H1 (cell line): ENCODE measurements around the gene RHOV. TPM values are rescaled to one million over a fixed set of nuclear protein-coding genes. Genes with fewer than 3 reads are reported as not detected.

Experiments used
- CTCF ChIA-PET: fragments of 300-600 bp; sonication (Branson Sonifier 250); formaldehyde crosslinking; loops from one replicate; lab custom pipeline; 2021; ENCODE audit not compliant: partially characterized antibody; lab: Charles Lee
- POLR2A ChIA-PET: fragments of 300-600 bp; sonication (Branson Sonifier 250); formaldehyde crosslinking; loops from one replicate; lab custom pipeline; 2021; ENCODE audit warnings: inconsistent platforms; ENCODE audit not compliant: partially characterized antibody; lab: Charles Lee
- DNase-seq, 2 experiments: peaks; one replicate each; pipeline versions ENCODE4 v3.0.0 to v3.0.0-alpha.2; 2010 to 2022; ENCODE audit warnings: low spot score in 2 of 2, low read depth in 1 of 2, mixed read lengths in 1 of 2
- FAIRE-seq: peaks from 2 replicates; lab custom pipeline; 2011; peaks lifted over from hg19 to GRCh38; lab: Jason Lieb, UNC
- H2AFZ ChIP-seq: 2 replicates; pipeline ENCODE4 v1.8.1; 2012; ENCODE audit warnings: low read length, inconsistent platforms
- H2AK5ac ChIP-seq: 2 replicates; pipeline ENCODE4 v1.6.1; 2013; ENCODE audit warnings: low read depth, low read length
- H2BK120ac ChIP-seq: replicated peaks from 2 replicates; pipeline ENCODE3; 2013; ENCODE audit warnings: low read depth, low read length, inconsistent platforms
- H2BK12ac ChIP-seq: 2 replicates; pipeline ENCODE4 v1.6.1; 2013; ENCODE audit warnings: low read depth, low read length
- H2BK15ac ChIP-seq: 2 replicates; pipeline ENCODE4 v1.6.1; 2013; ENCODE audit warnings: low read length
- H2BK20ac ChIP-seq: 2 replicates; pipeline ENCODE4 v1.6.1; 2013; ENCODE audit warnings: low read length
- H2BK5ac ChIP-seq: 2 replicates; pipeline ENCODE4 v1.6.1; 2013; ENCODE audit warnings: low read depth, low read length
- H3K14ac ChIP-seq: 2 replicates; pipeline ENCODE4 v1.6.1; 2013; ENCODE audit warnings: inconsistent platforms; ENCODE audit not compliant: insufficient read length
- H3K18ac ChIP-seq: 2 replicates; pipeline ENCODE4 v1.6.1; 2013; ENCODE audit warnings: low read length; ENCODE audit errors: extremely low read depth
- H3K23ac ChIP-seq: 2 replicates; pipeline ENCODE4 v1.6.1; 2013; ENCODE audit warnings: inconsistent platforms; ENCODE audit not compliant: insufficient read length
- H3K23me2 ChIP-seq: 2 replicates; pipeline ENCODE4 v1.6.1; 2013; ENCODE audit warnings: low read depth, low read length
- H3K27ac ChIP-seq: 2 replicates; pipeline ENCODE4 v1.6.1; 2011; ENCODE audit warnings: low read depth, low read length, inconsistent platforms
- H3K27me3 ChIP-seq, 4 experiments: replicated peaks in 1 of 4; 1 replicate in 1 of 4; 2 replicates in 3 of 4; pipeline versions ENCODE4 v1.6.1 to v1.8.1; 2011 to 2013; ENCODE audit warnings: low read length in 3 of 4, mild to moderate bottlenecking in 3 of 4, inconsistent platforms in 2 of 4, mixed read lengths in 2 of 4, moderate library complexity in 1 of 4; ENCODE audit not compliant: control insufficient read depth in 3 of 4, insufficient read depth in 3 of 4; ENCODE audit errors: extremely low read depth in 1 of 4
- H3K36me3 ChIP-seq, 4 experiments: 2 replicates each; pipeline versions ENCODE4 v1.6.1 to v1.8.1; 2011 to 2013; ENCODE audit warnings: mild to moderate bottlenecking in 4 of 4, low read length in 3 of 4, moderate library complexity in 2 of 4, control low read depth in 1 of 4, inconsistent platforms in 1 of 4; ENCODE audit not compliant: insufficient read depth in 4 of 4, control insufficient read depth in 2 of 4
- H3K4ac ChIP-seq: replicated peaks from 2 replicates; pipeline ENCODE3; 2013; ENCODE audit warnings: low read length, low read depth, mixed read lengths, inconsistent platforms; ENCODE audit not compliant: insufficient read length
- H3K4me1 ChIP-seq, 4 experiments: replicated peaks in 1 of 4; 1 replicate in 1 of 4; 2 replicates in 3 of 4; pipeline versions ENCODE4 v1.6.1 to v1.8.1; 2011 to 2013; ENCODE audit warnings: low read length in 3 of 4, inconsistent platforms in 2 of 4, mixed read lengths in 1 of 4; ENCODE audit not compliant: insufficient read depth in 4 of 4, control insufficient read depth in 3 of 4
- H3K4me2 ChIP-seq, 2 experiments: 2 replicates each; pipeline versions ENCODE4 v1.6.1 to v1.8.1; 2011 to 2013; ENCODE audit warnings: low read depth in 2 of 2, low read length in 2 of 2, control low read depth in 1 of 2, inconsistent platforms in 1 of 2, mild to moderate bottlenecking in 1 of 2; ENCODE audit not compliant: insufficient read depth in 1 of 2
- H3K4me3 ChIP-seq, 4 experiments: fragments of 200-600, 300-600 bp in 1 of 4; sonication (generic), shearing (Covaris generic), sonication (Bioruptor Twin) in 1 of 4; 2 replicates each; pipeline versions ENCODE4 v1.5.1 to v1.8.1; 2011 to 2016; ENCODE audit warnings: low read length in 4 of 4, low read depth in 3 of 4, control low read depth in 2 of 4, inconsistent platforms in 2 of 4, mild to moderate bottlenecking in 2 of 4, mixed read lengths in 1 of 4, moderate library complexity in 1 of 4; ENCODE audit not compliant: insufficient read depth in 2 of 4; ENCODE audit errors: extremely low read depth in 1 of 4
- H3K56ac ChIP-seq: replicated peaks from 2 replicates; pipeline ENCODE3; 2013; ENCODE audit warnings: low read depth, mild to moderate bottlenecking, mixed read lengths, low read length, inconsistent platforms; ENCODE audit not compliant: insufficient read length
- H3K79me1 ChIP-seq: 2 replicates; pipeline ENCODE4 v1.6.1; 2013; ENCODE audit warnings: low read depth, low read length, control low read depth
- H3K79me2 ChIP-seq, 2 experiments: 2 replicates each; pipeline versions ENCODE4 v1.6.1 to v1.8.1; 2012 to 2013; ENCODE audit warnings: low read length in 2 of 2, mild to moderate bottlenecking in 2 of 2, inconsistent platforms in 1 of 2; ENCODE audit not compliant: insufficient read depth in 2 of 2, control insufficient read depth in 1 of 2
- H3K9ac ChIP-seq, 4 experiments: replicated peaks in 1 of 4; 1 replicate in 1 of 4; 2 replicates in 3 of 4; pipeline versions ENCODE4 v1.6.1 to v1.8.1; 2011 to 2013; ENCODE audit warnings: low read depth in 3 of 4, low read length in 3 of 4, control low read depth in 2 of 4, mild to moderate bottlenecking in 2 of 4, moderate library complexity in 2 of 4, inconsistent platforms in 1 of 4; ENCODE audit errors: extremely low read depth in 1 of 4
- H3K9me3 ChIP-seq, 2 experiments: 2 replicates each; pipeline versions ENCODE4 v1.6.1 to v1.8.1; 2012 to 2013; ENCODE audit warnings: mild to moderate bottlenecking in 2 of 2, moderate library complexity in 2 of 2, control low read depth in 1 of 2, inconsistent platforms in 1 of 2, low read depth in 1 of 2, low read length in 1 of 2, mixed read lengths in 1 of 2; ENCODE audit not compliant: insufficient read depth in 2 of 2
- H4K20me1 ChIP-seq, 2 experiments: replicated peaks in 1 of 2; 2 replicates each; pipeline versions ENCODE3 to v1.8.1; 2011 to 2013; ENCODE audit warnings: inconsistent platforms in 2 of 2, low read length in 2 of 2, mild to moderate bottlenecking in 1 of 2; ENCODE audit not compliant: insufficient read depth in 2 of 2, control insufficient read depth in 1 of 2
- H4K5ac ChIP-seq: 2 replicates; pipeline ENCODE4 v1.6.1; 2013; ENCODE audit warnings: low read length, low read depth, mixed read lengths, inconsistent platforms; ENCODE audit not compliant: insufficient read length
- H4K8ac ChIP-seq: 2 replicates; pipeline ENCODE4 v1.8.0; 2013; ENCODE audit warnings: mild to moderate bottlenecking, moderate library complexity, low read length, inconsistent platforms; ENCODE audit not compliant: insufficient read depth; ENCODE audit errors: extremely low read depth
- H4K91ac ChIP-seq: replicated peaks from 2 replicates; pipeline ENCODE3; 2013; ENCODE audit warnings: low read length, mixed read lengths, inconsistent platforms; ENCODE audit not compliant: insufficient read length
- CTBP2 ChIP-seq: IDR thresholded peaks from 2 replicates; pipeline ENCODE4 v1.7.0; 2011; ENCODE audit warnings: borderline replicate concordance, mild to moderate bottlenecking, moderate library complexity, mixed read lengths, low read length; ENCODE audit not compliant: insufficient read depth, insufficient read length
- EP300 ChIP-seq, 2 experiments: IDR thresholded peaks; 1 replicate in 1 of 2; 2 replicates in 1 of 2; pipeline ENCODE4 v1.6.1; 2011 to 2012; ENCODE audit warnings: low read depth in 2 of 2, low read length in 2 of 2, mild to moderate bottlenecking in 2 of 2, borderline replicate concordance in 1 of 2, inconsistent platforms in 1 of 2, moderate library complexity in 1 of 2
- FOSL1 ChIP-seq: IDR thresholded peaks from 2 replicates; pipeline ENCODE4 v1.6.1; 2011; ENCODE audit warnings: mild to moderate bottlenecking, low read depth, low read length, moderate library complexity; ENCODE audit not compliant: insufficient read depth
- JUND ChIP-seq: IDR thresholded peaks from 2 replicates; pipeline ENCODE4 v1.6.1; 2011; ENCODE audit warnings: mild to moderate bottlenecking, improper control_type of control experiment, low read length
- KDM4A ChIP-seq: IDR thresholded peaks from one replicate; pipeline ENCODE4 v1.7.1; 2012; ENCODE audit warnings: low read depth, mild to moderate bottlenecking, moderate library complexity, low read length, inconsistent platforms; ENCODE audit not compliant: severe bottlenecking
- KDM5A ChIP-seq: fragments of 200-600 bp; IDR thresholded peaks from 2 replicates; pipeline ENCODE4 v1.7.1; 2012; ENCODE audit warnings: mild to moderate bottlenecking, low read length, inconsistent platforms, mixed read lengths
- MAFK ChIP-seq: IDR thresholded peaks from 2 replicates; pipeline ENCODE4 v1.6.1; 2012; ENCODE audit warnings: low read depth, mild to moderate bottlenecking, improper control_type of control experiment, low read length
- RBBP5 ChIP-seq: IDR thresholded peaks from 2 replicates; pipeline ENCODE4 v1.7.1; 2012; ENCODE audit warnings: low read depth, mild to moderate bottlenecking, inconsistent platforms, low read length, moderate library complexity, borderline replicate concordance
- SP2 ChIP-seq: IDR thresholded peaks from 2 replicates; pipeline ENCODE4 v1.6.1; 2012; ENCODE audit warnings: mild to moderate bottlenecking, low read length, inconsistent platforms
- YY1 ChIP-seq: IDR thresholded peaks from 2 replicates; pipeline ENCODE4 v1.6.1; 2011; ENCODE audit warnings: low read depth, mild to moderate bottlenecking, low read length
- WGBS, 2 experiments: shearing (Covaris generic) in 1 of 2; methylation state at CpG; one replicate each; pipeline versions ENCODE4 v1.1.6 to v1.1.7; 2013 to 2015; ENCODE audit warnings: low lambda C conversion rate in 2 of 2, mixed read lengths in 2 of 2, inconsistent platforms in 1 of 2, low coverage in 1 of 2, missing lambda C conversion rate in 1 of 2; ENCODE audit not compliant: insufficient replicate concordance in 2 of 2, insufficient coverage in 1 of 2, insufficient read length in 1 of 2; ENCODE audit errors: extremely low coverage in 1 of 2, missing lambda C conversion rate in 1 of 2; 5-methylcytosine and 5-hydroxymethylcytosine counted together
- polyA plus RNA-seq, 7 experiments: library from polyadenylated mRNA; depleted of rRNA in 3 of 7; stranded (reverse) in 5 of 7; unstranded in 2 of 7; fragments of >200 nt in 5 of 7; fragments of 200-250 nt in 2 of 7; gene quantifications; 1 replicate in 5 of 7; 2 replicates in 1 of 7; 4 replicates in 1 of 7; pipeline versions ENCODE4 v1.2.1 to v1.2.3, GENCODE V29; 2011 to 2013; ENCODE audit warnings: missing spikeins in 2 of 7, mixed read lengths in 2 of 7
- total RNA-seq: library from RNA; stranded (reverse); fragmentation: NEBNext Ultra II Directional; extraction: Animal tissue kit (Norgen Biotek cat#: 25700); gene quantifications from 2 replicates; pipeline ENCODE4 v1.2.1, GENCODE V29; 2021

RHOV gene
- total and polyA plus RNA-seq, 2 of the 8 experiments (the other 6 are each of a cell fraction or from before 2014, with no cell fraction given), result 1.5 to 2.7 TPM

DNA sequence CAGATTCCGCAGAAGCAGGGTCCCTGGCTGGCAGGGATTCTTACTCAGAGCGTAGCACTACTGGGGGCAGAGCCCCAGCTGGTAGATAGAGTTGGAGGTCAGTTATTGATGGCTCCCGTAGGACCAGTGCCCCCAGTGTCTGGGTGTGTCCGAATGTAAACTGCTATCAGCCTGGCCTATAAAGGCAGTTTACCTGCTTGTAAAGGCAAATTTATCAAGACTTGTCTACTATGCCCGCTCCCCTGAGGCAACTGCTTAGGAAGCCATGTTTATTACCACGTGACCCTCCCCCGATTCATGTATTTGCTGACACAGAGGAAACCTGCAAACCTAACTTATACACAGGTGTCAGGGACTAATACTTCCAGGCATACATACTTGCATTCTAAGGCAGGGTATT, 44.9 kb downstream of the RHOV start:
- H3K79me1 ChIP-seq, result no peaks in the 10 kb centered on the region
- H3K18ac ChIP-seq, result no peak overlapping the region
- no peak overlapping the region for H2BK15ac ChIP-seq
- no peaks in the 10 kb centered on the region for H3K36me3 ChIP-seq
- H3K23me2 ChIP-seq, result no peaks in the 10 kb centered on the region
- H2BK20ac ChIP-seq, result no peak overlapping the region
- no peak overlapping the region for H2AK5ac ChIP-seq
- no peak overlapping the region for H3K4me3 ChIP-seq
- no peak overlapping the region for H3K56ac ChIP-seq
- H3K9me3 ChIP-seq, result no peaks in the 10 kb centered on the region
- H4K8ac ChIP-seq, result no peak overlapping the region
- no peak overlapping the region for H3K27ac ChIP-seq
- no peak for TF ChIP-seq EP300 (IDR thresholded peaks at IDR 0.05; ENCODE audit: borderline replicate concordance in 1 of 2, low read depth in 2 of 2, low read length in 2 of 2)
- TF ChIP-seq YY1, result 0 out of 2 replicates have a peak, but pooled peaks have one; percentile 52
- no peak for TF ChIP-seq FOSL1
- TF ChIP-seq CTBP2, result no peak
- no peak for TF ChIP-seq KDM4A
- TF ChIP-seq MAFK, result peak; percentile 43; the same call in 1 of the 2 replicates
- TF ChIP-seq SP2, result no peak
- TF ChIP-seq JUND, result no peak
- TF ChIP-seq RBBP5, result no peak
- TF ChIP-seq KDM5A, result no peak
- no peak overlapping the region for H3K14ac ChIP-seq
- no peak overlapping the region for H3K4ac ChIP-seq
- no peak overlapping the region for H3K4me2 ChIP-seq
- CTCF ChIA-PET, result interaction anchor here (1.2 to 3.7 kb wide), 2 partner anchors 20 to 29 kb away, joined by 3 to 18 read pairs; no protein-coding TSS in a partner anchor
- WGBS, 2 experiments, result 89% methylated on average over 7 of the region's 7 CpGs; no CpG with 5 or more reads in 1 of the 2 experiments
- no peak overlapping the region for H4K91ac ChIP-seq
- H2BK120ac ChIP-seq, result no peak overlapping the region
- H3K23ac ChIP-seq, result no peak overlapping the region
- peak overlapping the region; percentile 79; the same call in 1 of the 2 replicates for H2AFZ ChIP-seq
- H4K20me1 ChIP-seq, result no peaks in the 10 kb centered on the region
- H3K27me3 ChIP-seq, result no peaks in the 10 kb centered on the region
- no peak for FAIRE-seq
- no peak overlapping the region for H3K9ac ChIP-seq
- POLR2A ChIA-PET, result interaction anchor here (1.2 to 2.9 kb wide), 3 partner anchors 15 to 124 kb away, joined by 3 to 10 read pairs (median 5); partner anchors contain the start of genes CHAC1 and SPINT1
- DNase-seq, result no peak
- H4K5ac ChIP-seq, result no peak overlapping the region
- H3K79me2 ChIP-seq, result no peaks in the 10 kb centered on the region
- H2BK12ac ChIP-seq, result no peak overlapping the region
- no peak overlapping the region for H2BK5ac ChIP-seq
- no peaks in the 10 kb centered on the region for H3K4me1 ChIP-seq
